ENCODE measurements around the gene TTC28.
A peak's percentile ranks its signal among the peaks of the same experiment; 100 is the strongest.
"Not testable (repeated sequence)": the region's sequence is repeated elsewhere in the genome, so short reads cannot be mapped to it uniquely, and the experiment has no call there.

Gene TTC28

DNA sequence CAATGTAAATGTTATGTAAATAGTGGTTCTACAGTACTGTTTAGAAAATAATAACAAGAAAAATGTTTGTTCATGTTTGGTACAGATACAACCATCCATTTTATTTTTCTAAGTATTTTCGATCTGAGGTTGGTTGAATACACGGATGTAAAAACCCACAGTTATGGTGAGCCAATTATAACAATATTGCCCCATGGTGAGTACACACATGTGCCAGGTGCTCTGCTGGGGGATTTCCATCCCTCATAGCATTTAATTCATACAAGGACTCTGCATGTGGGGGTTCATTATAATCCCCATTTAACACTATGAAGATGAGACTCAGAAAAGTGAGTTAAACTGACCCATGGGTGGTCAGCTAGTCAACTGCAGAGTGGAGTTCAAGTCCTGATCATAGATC lies 23.3 kb upstream of the TTC28 start:
- H3K4me2 ChIP-seq (ENCODE audit: low read depth, low read length, poor library complexity, severe bottlenecking), result peak overlapping the region; percentile 7
- H3K27ac ChIP-seq (ENCODE audit: low read depth, low read length), result peak overlapping the region; percentile 44
- H3K9ac ChIP-seq (ENCODE audit: low read length), result no peak overlapping the region
- H3K9me2 ChIP-seq (replicated peaks; ENCODE audit: insufficient read depth, low read length), result no peaks in the 10 kb centered on the region
- no peaks in the 10 kb centered on the region for H3F3A ChIP-seq (ENCODE audit: insufficient read depth)
- H3K27me3 ChIP-seq (ENCODE audit: low read length), result no peaks in the 10 kb centered on the region
- H3K36me3 ChIP-seq (ENCODE audit: low read length), result no peaks in the 10 kb centered on the region
- TF ChIP-seq CTCF (IDR thresholded peaks at IDR 0.05; ENCODE audit: insufficient read depth, low read length, poor library complexity, severe bottlenecking), result no peak
- TF ChIP-seq EZH2phosphoT487 (conservative IDR thresholded peaks at IDR 0.05; ENCODE audit: low read length), result no peak
- no peaks in the 10 kb centered on the region for H3K79me2 ChIP-seq (ENCODE audit: insufficient read depth, low read length)
- H4K20me1 ChIP-seq (ENCODE audit: low read depth, low read length), result no peaks in the 10 kb centered on the region
- H3K9me3 ChIP-seq (ENCODE audit: insufficient read depth, low read length), result no peaks in the 10 kb centered on the region
- H3K4me3 ChIP-seq (ENCODE audit: insufficient read depth, low read length, poor library complexity, severe bottlenecking), result no peak overlapping the region
- H2AFZ ChIP-seq (ENCODE audit: low read depth, low read length, severe bottlenecking), result no peak overlapping the region

DNA sequence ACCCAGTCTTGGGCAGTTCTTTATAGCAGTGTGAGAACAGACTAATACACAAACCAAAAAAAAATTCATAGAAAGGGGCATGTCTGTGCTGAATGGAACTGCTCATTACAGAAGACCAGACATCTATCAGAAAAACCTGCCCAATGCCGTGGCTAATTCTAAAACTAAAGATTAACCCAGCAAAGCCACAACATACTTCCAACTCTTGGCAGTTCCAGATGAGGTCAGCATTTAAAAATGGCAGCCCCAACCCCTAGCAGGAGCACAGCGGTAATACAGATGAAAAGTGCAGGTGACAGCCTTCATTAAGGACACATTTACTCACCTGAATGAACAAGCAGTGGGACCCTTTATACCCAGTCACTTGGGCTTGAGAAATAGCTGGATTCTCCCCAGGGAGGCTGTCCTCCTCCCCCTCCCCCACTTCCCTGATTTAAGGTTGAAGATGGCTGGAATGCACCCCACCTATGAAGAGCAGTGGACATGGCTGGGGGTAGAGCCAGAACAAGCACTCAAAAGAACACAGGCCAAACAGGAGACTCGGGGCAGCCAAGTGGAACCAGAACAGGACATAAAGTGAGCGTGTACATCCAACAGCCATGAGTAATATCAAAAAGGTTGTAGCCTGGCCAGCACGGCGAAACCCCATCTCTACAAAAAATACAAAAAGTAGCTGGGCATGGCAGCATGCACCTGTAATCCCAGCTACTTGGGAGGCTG lies 13.6 kb upstream of the TTC28 start:
- H3K27me3 ChIP-seq (ENCODE audit: low read length); H2AFZ ChIP-seq (ENCODE audit: low read depth, low read length, severe bottlenecking); H3K36me3 ChIP-seq (ENCODE audit: low read length); H3F3A ChIP-seq (ENCODE audit: insufficient read depth); H3K4me3 ChIP-seq (ENCODE audit: insufficient read depth, low read length, poor library complexity, severe bottlenecking); H4K20me1 ChIP-seq (ENCODE audit: low read depth, low read length); H3K9me2 ChIP-seq (replicated peaks; ENCODE audit: insufficient read depth, low read length); H3K9me3 ChIP-seq (ENCODE audit: insufficient read depth, low read length); H3K79me2 ChIP-seq (ENCODE audit: insufficient read depth, low read length); H3K27ac ChIP-seq (ENCODE audit: low read depth, low read length); H3K9ac ChIP-seq (ENCODE audit: low read length); H3K4me2 ChIP-seq (ENCODE audit: low read depth, low read length, poor library complexity, severe bottlenecking): not testable (repeated sequence)

- H3K4me2 ChIP-seq (ENCODE audit: low read depth, low read length, poor library complexity, severe bottlenecking); H3F3A ChIP-seq (ENCODE audit: insufficient read depth): not testable (repeated sequence)
Measured at GRCh38 chr22:28689796-28690195, 10.2 kb upstream of the TTC28 start.

DNA sequence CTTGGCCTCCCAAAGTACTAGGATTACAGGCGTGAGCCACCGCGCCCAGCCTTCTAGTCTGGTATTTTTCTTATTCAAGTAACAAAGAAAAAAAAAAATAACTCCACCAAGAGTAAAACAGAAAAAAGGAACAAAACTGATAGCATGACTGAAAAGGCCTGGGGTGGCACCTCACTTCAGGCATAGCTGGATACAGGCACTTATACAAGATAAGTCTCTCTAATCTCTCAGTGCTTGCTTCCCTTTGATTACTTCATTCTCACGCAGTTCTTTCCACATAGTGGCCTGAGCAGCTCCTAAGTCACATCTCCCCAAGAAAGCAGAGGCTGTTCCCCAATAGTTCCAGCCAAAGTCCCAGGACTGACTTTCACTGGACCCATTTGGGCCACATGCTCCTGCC lies 3.3 kb upstream of the TTC28 start:
- not testable (repeated sequence) for H3K9me3 ChIP-seq (ENCODE audit: insufficient read depth, low read length); H3F3A ChIP-seq (ENCODE audit: insufficient read depth); H3K9me2 ChIP-seq (replicated peaks; ENCODE audit: insufficient read depth, low read length); H4K20me1 ChIP-seq (ENCODE audit: low read depth, low read length); H3K36me3 ChIP-seq (ENCODE audit: low read length); H2AFZ ChIP-seq (ENCODE audit: low read depth, low read length, severe bottlenecking); H3K27ac ChIP-seq (ENCODE audit: low read depth, low read length); H3K9ac ChIP-seq (ENCODE audit: low read length); H3K27me3 ChIP-seq (ENCODE audit: low read length); H3K4me2 ChIP-seq (ENCODE audit: low read depth, low read length, poor library complexity, severe bottlenecking); H3K4me3 ChIP-seq (ENCODE audit: insufficient read depth, low read length, poor library complexity, severe bottlenecking); H3K79me2 ChIP-seq (ENCODE audit: insufficient read depth, low read length)

More at GRCh38 chr22:28689796-28690195, 10.2 kb upstream of the TTC28 start:
- not testable (repeated sequence) for H3K4me3 ChIP-seq (ENCODE audit: insufficient read depth, low read length, poor library complexity, severe bottlenecking); H4K20me1 ChIP-seq (ENCODE audit: low read depth, low read length); H2AFZ ChIP-seq (ENCODE audit: low read depth, low read length, severe bottlenecking); H3K9me3 ChIP-seq (ENCODE audit: insufficient read depth, low read length); H3K27ac ChIP-seq (ENCODE audit: low read depth, low read length); H3K27me3 ChIP-seq (ENCODE audit: low read length); H3K9ac ChIP-seq (ENCODE audit: low read length); H3K36me3 ChIP-seq (ENCODE audit: low read length); H3K9me2 ChIP-seq (replicated peaks; ENCODE audit: insufficient read depth, low read length); H3K79me2 ChIP-seq (ENCODE audit: insufficient read depth, low read length)

DNA sequence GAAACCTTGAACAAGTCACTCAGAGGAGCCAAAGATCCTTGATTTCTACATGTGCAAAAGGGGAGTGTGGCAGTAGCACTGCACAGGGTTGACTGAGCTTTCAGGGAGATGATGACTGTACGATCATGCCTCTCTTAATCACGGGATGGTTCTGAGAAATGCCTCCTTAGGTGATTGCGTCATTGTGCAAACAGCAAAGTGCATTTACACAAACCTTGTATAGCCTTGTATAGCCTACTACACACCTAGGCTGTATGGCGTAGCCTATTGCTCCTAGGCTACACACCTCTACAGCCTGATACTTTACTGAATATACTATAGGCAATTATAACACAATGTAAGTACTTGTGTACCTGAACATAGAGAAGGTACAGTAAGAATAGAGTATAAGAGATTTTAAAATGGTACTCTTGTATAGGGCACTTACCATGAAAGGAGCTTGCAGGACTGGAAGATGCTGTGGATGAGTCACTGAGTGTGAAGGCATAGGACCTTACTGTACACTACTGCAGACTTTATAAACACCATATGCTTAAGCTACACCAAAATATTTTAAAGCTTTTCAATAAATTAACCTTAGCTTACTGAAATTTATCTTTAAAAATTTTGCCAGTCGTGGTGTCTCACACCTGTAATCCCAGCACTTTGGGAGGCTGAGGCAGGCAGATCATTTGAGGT lies 1.3 kb upstream of the TTC28 start:
- not testable (repeated sequence) for H3K4me3 ChIP-seq (ENCODE audit: insufficient read depth, low read length, poor library complexity, severe bottlenecking); H4K20me1 ChIP-seq (ENCODE audit: low read depth, low read length); H2AFZ ChIP-seq (ENCODE audit: low read depth, low read length, severe bottlenecking); H3K36me3 ChIP-seq (ENCODE audit: low read length); H3F3A ChIP-seq (ENCODE audit: insufficient read depth); H3K27ac ChIP-seq (ENCODE audit: low read depth, low read length); H3K4me2 ChIP-seq (ENCODE audit: low read depth, low read length, poor library complexity, severe bottlenecking); H3K27me3 ChIP-seq (ENCODE audit: low read length); H3K9me2 ChIP-seq (replicated peaks; ENCODE audit: insufficient read depth, low read length); H3K9me3 ChIP-seq (ENCODE audit: insufficient read depth, low read length); H3K79me2 ChIP-seq (ENCODE audit: insufficient read depth, low read length); H3K9ac ChIP-seq (ENCODE audit: low read length)

GRCh38 chr22:28678778-28679610 lies 646 bp downstream of the TTC28 start:
- H2AFZ ChIP-seq (ENCODE audit: low read depth, low read length, severe bottlenecking); H3K27ac ChIP-seq (ENCODE audit: low read depth, low read length); H3K79me2 ChIP-seq (ENCODE audit: insufficient read depth, low read length); H3F3A ChIP-seq (ENCODE audit: insufficient read depth); H3K4me3 ChIP-seq (ENCODE audit: insufficient read depth, low read length, poor library complexity, severe bottlenecking); H3K9me3 ChIP-seq (ENCODE audit: insufficient read depth, low read length); H4K20me1 ChIP-seq (ENCODE audit: low read depth, low read length); H3K9ac ChIP-seq (ENCODE audit: low read length); H3K36me3 ChIP-seq (ENCODE audit: low read length); H3K9me2 ChIP-seq (replicated peaks; ENCODE audit: insufficient read depth, low read length); H3K27me3 ChIP-seq (ENCODE audit: low read length): not testable (repeated sequence)
- H3K4me2 ChIP-seq (ENCODE audit: low read depth, low read length, poor library complexity, severe bottlenecking), result peak overlapping the region; percentile 29

DNA sequence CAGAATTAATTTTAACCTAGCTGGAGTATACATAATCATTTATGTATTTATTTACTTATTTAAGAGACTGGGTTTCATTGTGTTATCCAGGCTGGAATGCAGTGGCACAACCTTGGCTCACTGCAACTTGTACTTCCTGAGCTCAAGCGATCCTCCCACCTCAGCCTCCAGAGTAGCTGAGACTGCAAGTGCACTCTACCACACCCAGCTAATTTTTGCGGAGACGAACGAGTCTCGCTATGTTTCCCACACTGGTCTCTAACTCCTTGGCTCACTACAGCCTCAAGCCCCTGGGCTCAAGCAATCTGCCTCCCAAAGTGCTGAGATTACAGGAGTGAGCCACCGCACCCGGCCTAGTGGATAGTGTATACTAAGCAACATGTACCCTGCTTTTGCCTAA lies 1.5 kb downstream of the TTC28 start:
- H3K9me3 ChIP-seq (ENCODE audit: insufficient read depth, low read length); H3K9me2 ChIP-seq (replicated peaks; ENCODE audit: insufficient read depth, low read length); H3K9ac ChIP-seq (ENCODE audit: low read length); H3K36me3 ChIP-seq (ENCODE audit: low read length); H3F3A ChIP-seq (ENCODE audit: insufficient read depth); H3K27me3 ChIP-seq (ENCODE audit: low read length); H2AFZ ChIP-seq (ENCODE audit: low read depth, low read length, severe bottlenecking); H3K4me3 ChIP-seq (ENCODE audit: insufficient read depth, low read length, poor library complexity, severe bottlenecking); H3K27ac ChIP-seq (ENCODE audit: low read depth, low read length); H4K20me1 ChIP-seq (ENCODE audit: low read depth, low read length); H3K79me2 ChIP-seq (ENCODE audit: insufficient read depth, low read length); H3K4me2 ChIP-seq (ENCODE audit: low read depth, low read length, poor library complexity, severe bottlenecking): not testable (repeated sequence)

Measured in SU-DHL-6 (cell line).